HepG2 (cell line): ENCODE measurements around the gene MGMT. TPM values are rescaled to one million over a fixed set of nuclear protein-coding genes. Genes with fewer than 3 reads are reported as not detected.

Experiments
- ATAC-seq: fragments of 200-7000 bp; cut with Tn5 transposase; 3 replicates; pipeline ENCODE4 v1.9.1; 2020; ENCODE audit warnings: mild to moderate bottlenecking, moderate library complexity
- BruUV-seq: library from RNA; stranded (reverse); fragments of 400-500 nt; replicated peaks from 2 replicates; lab custom pipeline; 2021; lab: Mats Ljungman, UMichigan
- CTCF ChIA-PET: fragments of 300-600 bp; formaldehyde crosslinking; extraction: SDS; loops from one replicate; lab custom pipeline; 2021; ENCODE audit warnings: low total read pairs, inconsistent platforms, low intra/inter-chr PET ratio; lab: Yijun Ruan, JAX
- POLR2A ChIA-PET: fragments of 350-600 bp; sonication (Branson Sonifier 250); formaldehyde crosslinking; loops from one replicate; lab custom pipeline; 2020; ENCODE audit warnings: antibody characterized with exemption, inconsistent platforms; lab: Yijun Ruan, JAX
- DNase-seq: peaks from one replicate; pipeline ENCODE4 v3.0.0-alpha.2; 2015; ENCODE audit warnings: low spot score
- FAIRE-seq: peaks from 3 replicates; lab custom pipeline; 2011; peaks lifted over from hg19 to GRCh38; lab: Jason Lieb, UNC
- H2AFZ ChIP-seq: one replicate; pipeline ENCODE4 v1.6.1; 2011; ENCODE audit warnings: low read length, inconsistent platforms
- H3K27ac ChIP-seq: fragments of 300-600 bp; 3 replicates; pipeline ENCODE4 v1.8.0; 2011; ENCODE audit warnings: mixed run types, mild to moderate bottlenecking, mixed read lengths, low read length, inconsistent platforms; ENCODE audit not compliant: insufficient read depth; ENCODE audit errors: extremely low read length
- H3K27me3 ChIP-seq, 2 experiments: fragments of 200-600 bp in 1 of 2; 2 replicates in 1 of 2; 3 replicates in 1 of 2; pipeline versions ENCODE4 v1.6.0 to v1.8.0; 2011; ENCODE audit warnings: low read length in 2 of 2, mild to moderate bottlenecking in 2 of 2, moderate library complexity in 2 of 2, inconsistent platforms in 1 of 2; ENCODE audit not compliant: insufficient read depth in 2 of 2, control insufficient read depth in 1 of 2
- H3K36me3 ChIP-seq, 2 experiments: fragments of 200-600 bp in 1 of 2; replicated peaks in 1 of 2; 2 replicates in 1 of 2; 3 replicates in 1 of 2; pipeline versions ENCODE4 v1.5.1 to v1.8.0; 2011; ENCODE audit warnings: low read length in 2 of 2, inconsistent platforms in 1 of 2; ENCODE audit not compliant: insufficient read depth in 2 of 2, control insufficient read depth in 1 of 2
- H3K4me1 ChIP-seq: 2 replicates; pipeline ENCODE4 v1.5.1; 2012; ENCODE audit warnings: low read length, inconsistent platforms; ENCODE audit not compliant: insufficient read depth
- H3K4me2 ChIP-seq: 2 replicates; pipeline ENCODE4 v1.6.0; 2011; ENCODE audit warnings: low read depth, low read length, inconsistent platforms
- H3K4me3 ChIP-seq, 3 experiments: fragments of 200-600 bp in 1 of 3; sonication (generic), shearing (Covaris generic) in 1 of 3; replicated peaks in 1 of 3; 2 replicates each; pipeline ENCODE4 v1.5.1; 2011 to 2016; ENCODE audit warnings: low read length in 3 of 3, inconsistent platforms in 2 of 3, low read depth in 2 of 3, mild to moderate bottlenecking in 2 of 3, control low read depth in 1 of 3, mixed read lengths in 1 of 3; ENCODE audit not compliant: insufficient read depth in 1 of 3
- H3K79me2 ChIP-seq: one replicate; pipeline ENCODE4 v1.6.1; 2011; ENCODE audit warnings: low read length, inconsistent platforms; ENCODE audit not compliant: insufficient read depth
- H3K9ac ChIP-seq: 2 replicates; pipeline ENCODE4 v1.6.0; 2011; ENCODE audit warnings: mild to moderate bottlenecking, low read depth, low read length, inconsistent platforms; ENCODE audit not compliant: insufficient read depth
- H3K9me3 ChIP-seq: 2 replicates; pipeline ENCODE4 v1.5.1; 2012; ENCODE audit warnings: mild to moderate bottlenecking, low read length
- H4K20me1 ChIP-seq: 2 replicates; pipeline ENCODE4 v1.6.0; 2011; ENCODE audit warnings: inconsistent platforms, mild to moderate bottlenecking, low read length, moderate library complexity; ENCODE audit not compliant: insufficient read depth
- DMAP1 ChIP-seq: IDR thresholded peaks from 2 replicates; pipeline ENCODE4 v1.6.1; 2016
- HIVEP1 ChIP-seq: sonication (generic); formaldehyde crosslinking; IDR thresholded peaks from 2 replicates; pipeline ENCODE4 v1.4.0; 2020; ENCODE audit warnings: mild to moderate bottlenecking, missing genetic modification reagents
- HOXA9 ChIP-seq: sonication (generic); formaldehyde crosslinking; IDR thresholded peaks from 2 replicates; pipeline ENCODE4 v1.8.1; 2022; ENCODE audit warnings: missing genetic modification reagents, mild to moderate bottlenecking, moderate library complexity, borderline replicate concordance
- STAG1 ChIP-seq: sonication (generic); formaldehyde crosslinking; IDR thresholded peaks from 2 replicates; pipeline ENCODE4 v1.4.0; 2020; ENCODE audit warnings: missing genetic modification reagents
- TAF15 ChIP-seq: fragments of 200-400 bp; formaldehyde crosslinking; IDR thresholded peaks from one replicate; pipeline ENCODE4 v1.6.1; 2018; ENCODE audit warnings: mild to moderate bottlenecking, low read depth, low read length; ENCODE audit not compliant: poor library complexity, severe bottlenecking
- ZMYM4 ChIP-seq: sonication (generic); formaldehyde crosslinking; IDR thresholded peaks from 2 replicates; pipeline ENCODE4 v1.8.1; 2023; ENCODE audit warnings: mild to moderate bottlenecking, missing genetic modification reagents
- ZNF207 ChIP-seq: fragments of 450-650 bp; IDR thresholded peaks from 2 replicates; pipeline ENCODE4 v1.6.1; 2016; ENCODE audit warnings: antibody characterized with exemption, borderline replicate concordance
- WGBS: methylation state at CpG from one replicate; pipeline ENCODE4 v1.1.6; 2017; ENCODE audit warnings: low lambda C conversion rate; 5-methylcytosine and 5-hydroxymethylcytosine counted together
- in situ Hi-C: cut with HindIII; loops from 2 replicates; pipeline ENCODE4 v1.10.0; 2017; ENCODE audit warnings: low pct_unique_long_range_greater_than_20kb; ENCODE audit not compliant: extremely low pct_ligation_motif_present
- intact Hi-C: fragments of 100-400 bp; cut with micrococcal nuclease; formaldehyde crosslinking; loops from one replicate; pipeline ENCODE4 v1.10.0; 2022; ENCODE audit not compliant: unreplicated experiment
- polyA plus RNA-seq, 8 experiments: library from polyadenylated mRNA; depleted of rRNA in 3 of 8; stranded (reverse) in 7 of 8; unstranded in 1 of 8; fragments of >200 nt; fragmentation: Illumina TruSeq in 4 of 8; extraction: Trizol in 4 of 8; gene quantifications; 2 replicates each; pipeline versions ENCODE4 v1.2.1 to v1.2.3, GENCODE V29; 2011 to 2016; ENCODE audit warnings: low read depth in 4 of 8, missing spikeins in 1 of 8, mixed read lengths in 1 of 8; ENCODE audit not compliant: insufficient read depth in 1 of 8
- total RNA-seq, 5 experiments: library from RNA; depleted of rRNA; stranded (reverse); fragments of >200 nt; fragmentation: Illumina TruSeq; extraction: Trizol; gene quantifications; 2 replicates each; pipeline ENCODE4 v1.2.3, GENCODE V29; 2016; ENCODE audit warnings: low read depth in 1 of 5
- TF ChIP-seq, protein P1 (sequence below): sonication (generic); formaldehyde crosslinking; IDR thresholded peaks from 2 replicates; pipeline ENCODE4 v1.4.0; 2020; ENCODE audit warnings: missing genetic modification reagents; ENCODE audit errors: not compliant biosample characterization

The MGMT gene
- total and polyA plus RNA-seq, 2 of the 13 experiments (the other 11 are each of a cell fraction or from before 2014, with no cell fraction given) = 12.0 to 19.5 TPM

DNA sequence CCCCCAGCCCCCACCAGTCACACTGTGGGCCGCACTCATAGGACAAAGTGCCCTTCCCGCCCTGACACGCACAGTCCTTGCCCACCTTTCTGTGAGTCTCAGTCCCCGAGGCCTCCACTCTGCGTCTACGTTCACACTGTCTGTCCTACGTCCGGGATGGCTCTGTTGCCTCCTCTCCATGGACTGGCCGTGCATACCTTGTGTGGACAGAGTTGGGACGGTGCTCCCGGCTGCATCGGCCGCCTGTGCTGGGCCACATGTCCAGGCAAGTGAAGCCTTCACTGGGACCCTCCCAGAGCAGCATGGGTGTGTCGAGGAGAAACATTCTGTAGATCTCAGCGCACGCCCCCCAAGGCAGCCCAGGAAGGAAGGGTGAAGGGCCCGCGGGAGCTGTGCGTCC lies 239.0 kb downstream of the MGMT start:
- ATAC-seq (no peak; the same call in 2 of the 3 replicates), FAIRE-seq (no peak), DNase-seq (no peak)
- intact Hi-C loops = no loop called here
- no peaks in the 10 kb centered on the region for H3K4me1 ChIP-seq
- H4K20me1 ChIP-seq = no peaks in the 10 kb centered on the region
- H3K4me3 ChIP-seq = no peak overlapping the region
- H3K9ac ChIP-seq = no peak overlapping the region
- BruUV-seq = no TSS peak
- H3K27me3 ChIP-seq = no peaks in the 10 kb centered on the region
- H3K9me3 ChIP-seq = no peaks in the 10 kb centered on the region
- CTCF ChIA-PET = no interaction called here
- POLR2A ChIA-PET = no interaction called here
- no peak overlapping the region for H2AFZ ChIP-seq
- WGBS = 72% methylated on average over 9 of the region's 19 CpGs
- H3K27ac ChIP-seq = no peak overlapping the region
- in situ Hi-C loops = no loop called here
- 0 out of 5 replicates have a peak, but pooled peaks cover 1 to 3% of the 10 kb centered on the region in 2 experiments for H3K36me3 ChIP-seq
- TF ChIP-seq TAF15 (no peak), HIVEP1 (CRISPR knock-in tag) (no peak), HOXA9 (no peak)
- TF ChIP-seq, protein P1, sequence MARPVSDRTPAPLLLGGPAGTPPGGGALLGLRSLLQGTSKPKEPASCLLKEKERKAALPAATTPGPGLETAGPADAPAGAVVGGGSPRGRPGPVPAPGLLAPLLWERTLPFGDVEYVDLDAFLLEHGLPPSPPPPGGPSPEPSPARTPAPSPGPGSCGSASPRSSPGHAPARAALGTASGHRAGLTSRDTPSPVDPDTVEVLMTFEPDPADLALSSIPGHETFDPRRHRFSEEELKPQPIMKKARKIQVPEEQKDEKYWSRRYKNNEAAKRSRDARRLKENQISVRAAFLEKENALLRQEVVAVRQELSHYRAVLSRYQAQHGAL = no peak
- TF ChIP-seq, all 625 proteins: peak for 0
- Histone ChIP-seq H3K4me2 (no peak overlapping the region), H3K79me2 (no peaks in the 10 kb centered on the region)

DNA sequence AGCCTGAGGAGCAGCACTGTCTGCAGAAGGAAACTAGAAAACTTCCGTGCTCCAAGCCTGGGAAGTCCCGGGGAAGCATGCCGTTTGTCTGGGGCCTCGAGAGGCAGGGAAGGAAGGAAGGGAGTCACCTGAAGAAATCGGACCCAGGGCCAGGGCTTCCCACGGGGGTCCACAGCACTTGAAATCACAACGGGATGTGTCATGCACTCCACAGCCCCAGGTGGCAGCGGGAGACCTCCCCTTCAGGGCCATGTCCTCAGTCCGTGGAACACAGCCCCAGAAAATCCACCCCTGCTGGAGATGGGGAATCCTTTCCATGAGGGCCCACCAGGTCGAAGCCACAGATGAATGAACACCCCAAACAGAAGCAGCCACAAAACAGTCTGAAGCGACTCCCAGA lies 239.5 kb downstream of the MGMT start:
- in situ Hi-C loops = no loop called here
- TF ChIP-seq DMAP1 (CRISPR knock-in tag) = no peak
- TF ChIP-seq STAG1 (CRISPR knock-in tag) = peak; percentile 14; the same call in 1 of the 2 replicates
- TF ChIP-seq ZMYM4 (CRISPR knock-in tag) = no peak
- no peak for TF ChIP-seq ZNF207

More for the DNA sequence above, 239.5 kb downstream of the MGMT start:
- Histone ChIP-seq H2AFZ (no peak overlapping the region), H3K9me3 (no peaks in the 10 kb centered on the region), H3K79me2 (no peaks in the 10 kb centered on the region), H3K4me2 (no peak overlapping the region), H3K36me3 (0 out of 5 replicates have a peak, but pooled peaks cover 1 to 3% of the 10 kb centered on the region in 2 experiments), H3K4me1 (no peaks in the 10 kb centered on the region), H3K4me3 (no peak overlapping the region), H3K27ac (no peak overlapping the region), H4K20me1 (no peaks in the 10 kb centered on the region), H3K9ac (no peak overlapping the region), H3K27me3 (no peaks in the 10 kb centered on the region)
- CTCF ChIA-PET = no interaction called here
- 83% methylated on average over 2 of the region's 11 CpGs for WGBS
- no peak for ATAC-seq
- POLR2A ChIA-PET = no interaction called here
- no TSS peak for BruUV-seq
- no peak for FAIRE-seq
- intact Hi-C loops = no loop called here
- no peak for DNase-seq
